ENCODE measurements around the gene TDRD12.

Gene TDRD12

GRCh38 chr19:32674931-32675719, 44.4 kb upstream of the TDRD12 start, which contains the start of gene ANKRD27:
Gene ANKRD27 (minus strand): TSS chr19:32675180. CDS start chr19:32659015, 16,165 bp downstream.
- H3K27ac ChIP-seq: peak within 1 kb of the TSS; percentile 86
- TF ChIP-seq CTCF (IDR thresholded peaks at IDR 0.05) (no peak), ZFX (IDR thresholded peaks at IDR 0.05; ENCODE audit: borderline replicate concordance) (no peak)

- TF ChIP-seq CTCF (IDR thresholded peaks at IDR 0.05): no peak
- no peak for TF ChIP-seq ZFX (IDR thresholded peaks at IDR 0.05; ENCODE audit: borderline replicate concordance)
- peak within 1 kb of the TSS; percentile 86 for H3K27ac ChIP-seq
Measured at GRCh38 chr19:32675720-32676185, 43.8 kb upstream of the TDRD12 start, which contains the start of gene RGS9BP. Gene RGS9BP (plus strand): TSS chr19:32675848. CDS start chr19:32676264, 416 bp downstream.

- no peak for TF ChIP-seq ZFX (IDR thresholded peaks at IDR 0.05; ENCODE audit: borderline replicate concordance)
- TF ChIP-seq CTCF (IDR thresholded peaks at IDR 0.05): peak; percentile 8; the same call in 1 of the 2 replicates
- peak overlapping the region; percentile 86 for H3K27ac ChIP-seq
Measured at GRCh38 chr19:32676186-32676894, 43.2 kb upstream of the TDRD12 start.

GRCh38 chr19:32676895-32677359, 42.6 kb upstream of the TDRD12 start:
- no peak overlapping the region for H3K27ac ChIP-seq
- TF ChIP-seq ZFX (IDR thresholded peaks at IDR 0.05; ENCODE audit: borderline replicate concordance) (no peak), CTCF (IDR thresholded peaks at IDR 0.05) (no peak)

- no peak overlapping the region for H3K27ac ChIP-seq
- TF ChIP-seq ZFX (IDR thresholded peaks at IDR 0.05; ENCODE audit: borderline replicate concordance): no peak
- TF ChIP-seq CTCF (IDR thresholded peaks at IDR 0.05): no peak
Measured at GRCh38 chr19:32677657-32678056, 41.9 kb upstream of the TDRD12 start.

- TF ChIP-seq ZFX (IDR thresholded peaks at IDR 0.05; ENCODE audit: borderline replicate concordance) (no peak), CTCF (IDR thresholded peaks at IDR 0.05) (no peak)
Measured at GRCh38 chr19:32680986-32681385, 38.6 kb upstream of the TDRD12 start.

More at GRCh38 chr19:32680986-32681385, 38.6 kb upstream of the TDRD12 start:
- no peak overlapping the region for H3K27ac ChIP-seq
